Right renal cortex interstitium (tissue), 3 donors: ENCODE data around the gene TENT5A. TPM values are rescaled to one million over a fixed set of nuclear protein-coding genes. Genes with fewer than 3 reads are reported as not detected.
"Not testable (repeated sequence)": the region's sequence is repeated elsewhere in the genome, so short reads cannot be mapped to it uniquely, and the experiment has no call there.

Experiments
- DNase-seq, 3 donors: peaks; one replicate each; pipeline ENCODE4 v3.0.0-alpha.2; 2013; ENCODE audit warnings: low read depth in 3 of 3, low spot score in 2 of 3
- polyA plus RNA-seq, 3 donors: library from polyadenylated mRNA; unstranded; fragments of 120-200 nt; gene quantifications; one replicate each; pipeline ENCODE4 v1.2.1, GENCODE V29; 2013; ENCODE audit not compliant: insufficient read length in 3 of 3

The TENT5A gene
- polyA plus RNA-seq, 3 donors, result 4.0 to 4.5 (median 4.3) TPM

GRCh38 chr6:81751388-81752083 lies 945 bp downstream of the TENT5A start:
- DNase-seq, result no peak

- DNase-seq, result no peak
These were observed 1.6 kb downstream of the TENT5A start for GRCh38 chr6:81750681-81751387.

- DNase-seq, result no peak
These were observed 2.3 kb downstream of the TENT5A start for GRCh38 chr6:81750200-81750599.

- no peak for DNase-seq
These were observed 2.8 kb downstream of the TENT5A start for GRCh38 chr6:81749707-81750106.

- no peak for DNase-seq
These were observed 3.5 kb downstream of the TENT5A start for GRCh38 chr6:81748994-81749393.

- DNase-seq, result no peak
These were observed 5.2 kb downstream of the TENT5A start for GRCh38 chr6:81747327-81747726.

GRCh38 chr6:81744131-81744530 lies 8.3 kb downstream of the TENT5A start:
- no peak for DNase-seq

- DNase-seq, result no peak
These were observed 8.8 kb downstream of the TENT5A start for GRCh38 chr6:81743649-81744048.

GRCh38 chr6:81741689-81742088 lies 10.8 kb downstream of the TENT5A start:
- no peak for DNase-seq

- not testable (repeated sequence) for DNase-seq
These were observed 11.9 kb downstream of the TENT5A start for GRCh38 chr6:81740591-81740990.

- DNase-seq, result no peak
These were observed 13.0 kb downstream of the TENT5A start for GRCh38 chr6:81739230-81740195.

- no peak for DNase-seq
These were observed 16.1 kb downstream of the TENT5A start for GRCh38 chr6:81736428-81736827.

- DNase-seq, result no peak
These were observed 16.6 kb downstream of the TENT5A start for GRCh38 chr6:81735756-81736380.

- DNase-seq, result no peak
These were observed 17.9 kb downstream of the TENT5A start for GRCh38 chr6:81734500-81735150.

GRCh38 chr6:81734081-81734480 lies 18.4 kb downstream of the TENT5A start:
- no peak for DNase-seq

GRCh38 chr6:81731814-81732213 lies 20.7 kb downstream of the TENT5A start:
- no peak for DNase-seq

GRCh38 chr6:81727876-81728517 lies 24.5 kb downstream of the TENT5A start:
- DNase-seq, result no peak

- DNase-seq, result no peak
These were observed 27.4 kb downstream of the TENT5A start for GRCh38 chr6:81725127-81725526.

GRCh38 chr6:81722506-81723223 lies 29.8 kb downstream of the TENT5A start:
- DNase-seq, result no peak
